ENCODE measurements around the gene KREMEN1.

Gene KREMEN1

DNA sequence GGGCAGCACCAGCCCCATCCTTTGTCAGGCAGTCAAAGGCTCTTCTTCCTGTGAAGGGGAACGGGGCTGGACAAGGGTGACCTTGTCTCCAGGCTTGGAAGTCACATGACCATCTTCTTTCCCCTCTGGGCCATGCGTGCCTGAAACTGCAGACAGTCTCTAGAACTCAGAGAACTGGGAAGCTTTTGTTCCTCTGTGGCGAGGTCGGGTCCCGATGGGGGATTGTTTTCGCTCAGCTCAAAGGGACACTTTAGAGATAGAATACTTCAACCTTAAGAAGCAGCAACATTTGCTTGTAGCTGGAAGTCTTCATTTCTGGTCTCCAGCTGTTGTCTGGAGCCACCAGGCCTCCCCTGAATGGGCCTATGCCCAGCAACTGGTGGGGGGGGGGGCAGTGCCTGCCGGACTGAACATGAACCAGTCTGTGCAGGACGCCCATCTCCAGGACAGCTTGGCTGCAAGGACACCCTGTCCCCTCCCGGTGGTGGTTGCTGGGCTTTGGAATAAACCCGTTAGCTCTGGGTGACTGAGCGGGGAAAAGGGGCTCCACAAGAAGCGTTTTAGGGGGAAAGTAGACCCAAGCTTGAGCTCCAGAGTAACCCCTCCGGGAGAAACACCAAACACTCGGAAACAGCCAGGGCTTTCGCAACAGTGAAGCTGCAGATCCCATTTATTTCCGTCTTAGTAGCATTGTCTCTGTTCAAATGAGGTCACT is 77.2 kb downstream of the KREMEN1 start:
- Histone ChIP-seq H3K27me3 (replicated peaks; ENCODE audit: control insufficient read depth, insufficient read depth, low read length, poor library complexity, severe bottlenecking) (peaks cover 5% of the 10 kb centered on the region), H3K4me3 (ENCODE audit: insufficient read depth, low read depth, low read length, poor library complexity, severe bottlenecking) (no peak overlapping the region), H3K9me3 (ENCODE audit: control insufficient read depth, low read length) (no peaks in the 10 kb centered on the region), H3K36me3 (ENCODE audit: control insufficient read depth, insufficient read depth, low read length) (no peaks in the 10 kb centered on the region), H3K27ac (ENCODE audit: insufficient read depth, low read length, poor library complexity, severe bottlenecking) (no peak overlapping the region), H3K4me1 (ENCODE audit: control insufficient read depth, insufficient read depth, low read length, poor library complexity, severe bottlenecking) (peaks cover 4% of the 10 kb centered on the region)
- no peak for DNase-seq

DNA sequence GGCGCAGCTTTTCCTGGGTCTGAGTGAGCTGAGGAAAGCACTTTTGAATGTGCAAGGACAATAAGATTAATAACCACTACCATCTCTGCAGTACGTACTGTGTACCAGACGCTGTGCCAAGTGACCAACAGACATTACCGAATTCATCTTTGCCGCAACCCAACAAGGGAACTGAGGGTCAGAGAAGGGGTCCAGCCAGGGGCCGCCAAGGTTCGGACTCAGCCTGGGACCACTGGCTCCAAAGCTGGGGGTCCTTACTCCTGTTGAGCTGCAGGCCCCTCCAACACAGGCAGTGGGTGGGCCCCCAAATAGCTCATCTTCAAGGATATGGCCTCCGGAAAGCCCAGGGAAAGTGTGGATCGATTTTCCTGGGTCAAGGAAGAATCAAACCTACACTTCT is 77.9 kb downstream of the KREMEN1 start:
- H3K4me3 ChIP-seq (ENCODE audit: insufficient read depth, low read depth, low read length, poor library complexity, severe bottlenecking) = no peak overlapping the region
- no peak overlapping the region for H3K27ac ChIP-seq (ENCODE audit: insufficient read depth, low read length, poor library complexity, severe bottlenecking)
- no peak for DNase-seq
- no peaks in the 10 kb centered on the region for H3K9me3 ChIP-seq (ENCODE audit: control insufficient read depth, low read length)
- H3K27me3 ChIP-seq (replicated peaks; ENCODE audit: control insufficient read depth, insufficient read depth, low read length, poor library complexity, severe bottlenecking) = peaks cover 7% of the 10 kb centered on the region
- H3K36me3 ChIP-seq (ENCODE audit: control insufficient read depth, insufficient read depth, low read length) = no peaks in the 10 kb centered on the region
- peaks cover 4% of the 10 kb centered on the region for H3K4me1 ChIP-seq (ENCODE audit: control insufficient read depth, insufficient read depth, low read length, poor library complexity, severe bottlenecking)

DNA sequence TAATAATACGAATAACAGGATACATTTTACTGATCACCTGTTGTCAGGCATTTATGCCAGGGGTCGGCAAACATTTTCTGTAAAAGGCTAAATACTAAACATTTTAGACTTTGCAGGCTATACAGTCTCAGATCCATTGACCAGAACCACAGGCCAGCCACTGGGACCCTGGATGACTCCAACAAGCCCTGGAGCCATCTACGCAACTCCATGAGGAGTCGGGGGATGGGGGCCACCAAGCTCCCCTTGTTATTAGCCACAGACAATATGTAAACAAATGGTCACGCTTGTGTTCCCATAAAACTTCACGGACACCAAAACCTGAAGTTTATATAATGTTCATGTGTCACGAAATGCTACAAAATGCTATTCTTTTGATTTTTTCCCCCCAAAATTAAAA is 78.5 kb downstream of the KREMEN1 start:
- H3K4me3 ChIP-seq (ENCODE audit: insufficient read depth, low read depth, low read length, poor library complexity, severe bottlenecking) = no peak overlapping the region
- H3K27me3 ChIP-seq (replicated peaks; ENCODE audit: control insufficient read depth, insufficient read depth, low read length, poor library complexity, severe bottlenecking) = peaks cover 7% of the 10 kb centered on the region
- peaks cover 4% of the 10 kb centered on the region for H3K4me1 ChIP-seq (ENCODE audit: control insufficient read depth, insufficient read depth, low read length, poor library complexity, severe bottlenecking)
- no peak for DNase-seq
- no peak overlapping the region for H3K27ac ChIP-seq (ENCODE audit: insufficient read depth, low read length, poor library complexity, severe bottlenecking)
- no peaks in the 10 kb centered on the region for H3K9me3 ChIP-seq (ENCODE audit: control insufficient read depth, low read length)
- H3K36me3 ChIP-seq (ENCODE audit: control insufficient read depth, insufficient read depth, low read length) = no peaks in the 10 kb centered on the region

DNA sequence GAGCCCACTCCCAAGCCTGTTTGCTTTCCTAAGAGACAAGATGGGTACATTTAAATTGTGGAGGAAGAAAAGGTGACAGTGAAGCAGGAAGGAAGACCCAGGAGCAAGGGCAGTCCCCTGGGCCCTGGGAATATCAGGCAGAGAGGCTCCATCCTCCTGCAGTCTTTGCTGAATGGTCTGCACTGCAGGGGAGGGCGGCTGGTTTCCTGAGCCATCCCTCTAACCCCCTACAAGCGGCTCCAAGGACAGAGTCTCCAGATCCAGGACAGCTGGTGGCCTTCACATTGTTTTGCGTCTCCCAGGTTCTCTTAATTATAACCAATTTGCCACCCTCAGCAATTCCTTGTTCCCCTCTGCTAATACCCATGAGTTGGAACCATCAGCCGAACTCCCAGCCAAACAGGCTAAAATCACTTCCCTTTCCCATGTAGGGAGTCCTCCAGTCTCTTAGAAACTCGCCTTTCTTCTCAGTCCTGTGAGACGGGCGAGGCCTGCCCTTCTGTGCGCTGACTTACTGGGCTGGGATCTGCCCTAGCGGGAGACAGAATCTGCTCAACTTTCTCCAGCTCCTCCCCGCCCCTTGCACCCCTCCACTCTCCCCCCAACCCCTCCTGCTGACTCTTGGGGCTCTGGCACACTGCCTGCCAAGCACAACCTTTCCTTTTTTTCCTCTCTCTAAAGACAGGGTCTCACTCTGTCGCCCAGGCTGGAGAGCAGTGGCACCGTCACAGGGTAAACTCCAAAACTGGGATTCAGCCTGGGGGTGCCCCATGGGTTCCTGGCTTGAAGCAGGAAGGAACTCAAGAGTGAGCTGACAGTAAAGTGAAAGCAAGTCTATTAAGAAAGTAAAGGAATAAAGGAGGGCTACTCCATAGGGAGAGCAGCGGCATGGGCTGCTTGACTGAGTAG is 79.5 kb downstream of the KREMEN1 start:
- Histone ChIP-seq H3K9me3 (ENCODE audit: control insufficient read depth, low read length) (no peaks in the 10 kb centered on the region), H3K4me1 (ENCODE audit: control insufficient read depth, insufficient read depth, low read length, poor library complexity, severe bottlenecking) (peaks cover 4% of the 10 kb centered on the region), H3K36me3 (ENCODE audit: control insufficient read depth, insufficient read depth, low read length) (no peaks in the 10 kb centered on the region), H3K4me3 (ENCODE audit: insufficient read depth, low read depth, low read length, poor library complexity, severe bottlenecking) (no peak overlapping the region), H3K27me3 (replicated peaks; ENCODE audit: control insufficient read depth, insufficient read depth, low read length, poor library complexity, severe bottlenecking) (peaks cover 7% of the 10 kb centered on the region), H3K27ac (ENCODE audit: insufficient read depth, low read length, poor library complexity, severe bottlenecking) (no peak overlapping the region)
- no peak for DNase-seq

DNA sequence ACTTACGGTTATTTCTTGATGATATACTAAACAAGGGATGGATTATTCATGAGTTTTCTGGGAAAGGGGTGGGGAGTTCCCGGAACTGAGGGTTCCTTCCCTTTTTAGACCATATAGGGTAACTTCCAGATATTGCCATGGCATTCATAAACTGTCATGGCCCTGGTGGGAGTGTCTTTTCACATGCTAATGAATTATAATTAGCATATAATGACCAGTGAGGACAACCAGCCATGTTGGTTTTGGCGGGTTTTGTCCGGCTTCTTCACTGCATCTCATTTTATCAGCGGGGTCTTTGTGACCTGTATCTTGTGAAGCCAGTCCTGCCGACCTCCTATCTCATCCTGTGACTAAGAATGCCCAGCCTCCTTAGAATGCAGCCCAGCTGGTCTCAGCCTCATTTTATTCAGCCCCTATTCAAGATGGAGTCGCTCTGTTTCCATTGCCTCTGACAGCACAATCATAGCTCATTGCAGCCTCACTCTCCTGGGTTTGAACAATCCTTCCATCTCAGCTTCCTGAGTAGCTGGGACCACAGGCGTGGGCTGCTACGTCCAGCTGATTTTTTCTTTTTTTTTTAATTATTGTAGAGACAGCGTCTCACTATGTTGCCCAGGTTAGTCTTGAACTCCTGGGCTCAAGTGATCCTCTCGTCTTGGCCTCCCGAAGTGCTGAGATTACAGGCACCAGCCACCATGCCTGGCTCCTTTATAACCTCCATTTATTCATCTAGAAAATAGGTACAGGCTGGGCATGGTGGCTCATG is 80.3 kb downstream of the KREMEN1 start:
- Histone ChIP-seq H3K9me3 (ENCODE audit: control insufficient read depth, low read length) (no peaks in the 10 kb centered on the region), H3K27ac (ENCODE audit: insufficient read depth, low read length, poor library complexity, severe bottlenecking) (no peak overlapping the region), H3K27me3 (replicated peaks; ENCODE audit: control insufficient read depth, insufficient read depth, low read length, poor library complexity, severe bottlenecking) (peaks cover 7% of the 10 kb centered on the region), H3K4me1 (ENCODE audit: control insufficient read depth, insufficient read depth, low read length, poor library complexity, severe bottlenecking) (peaks cover 4% of the 10 kb centered on the region), H3K36me3 (ENCODE audit: control insufficient read depth, insufficient read depth, low read length) (no peaks in the 10 kb centered on the region), H3K4me3 (ENCODE audit: insufficient read depth, low read depth, low read length, poor library complexity, severe bottlenecking) (no peak overlapping the region)
- no peak for DNase-seq

DNA sequence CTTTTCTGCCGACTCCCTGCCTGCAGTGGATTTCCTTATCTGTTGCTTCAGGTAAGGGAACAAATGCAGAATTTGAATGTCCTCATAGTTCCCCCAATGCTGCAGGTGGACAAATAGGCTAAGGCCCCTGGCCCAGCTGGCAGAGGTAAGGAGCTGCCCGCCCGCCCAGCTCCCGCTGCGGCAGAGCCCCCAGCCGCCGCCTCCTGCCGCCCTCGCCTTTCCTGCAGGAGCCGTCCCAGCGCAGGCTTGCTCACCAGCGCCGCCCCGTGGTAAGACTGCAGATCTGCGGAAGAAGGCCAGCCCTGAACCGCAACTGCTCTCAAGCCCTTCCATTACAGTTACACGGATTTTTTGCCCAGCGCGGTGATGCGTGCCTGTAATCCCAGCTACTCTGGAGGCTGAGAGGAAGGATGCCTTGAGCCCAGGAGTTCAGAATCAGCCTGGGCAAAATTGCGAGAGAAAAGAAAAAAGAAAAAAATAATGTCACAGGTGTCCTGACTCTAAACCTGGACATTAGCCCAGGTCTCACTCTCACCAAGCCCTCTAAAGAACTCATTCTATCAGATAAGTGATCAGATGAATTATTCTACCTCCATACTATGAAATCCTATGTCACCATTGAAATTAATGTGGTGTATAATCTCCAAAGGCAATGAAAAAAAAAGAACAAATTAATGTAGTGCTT is 81.7 kb downstream of the KREMEN1 start:
- Histone ChIP-seq H3K27ac (ENCODE audit: insufficient read depth, low read length, poor library complexity, severe bottlenecking) (no peak overlapping the region), H3K27me3 (replicated peaks; ENCODE audit: control insufficient read depth, insufficient read depth, low read length, poor library complexity, severe bottlenecking) (peaks cover 7% of the 10 kb centered on the region), H3K4me3 (ENCODE audit: insufficient read depth, low read depth, low read length, poor library complexity, severe bottlenecking) (no peak overlapping the region), H3K36me3 (ENCODE audit: control insufficient read depth, insufficient read depth, low read length) (no peaks in the 10 kb centered on the region), H3K9me3 (ENCODE audit: control insufficient read depth, low read length) (no peaks in the 10 kb centered on the region), H3K4me1 (ENCODE audit: control insufficient read depth, insufficient read depth, low read length, poor library complexity, severe bottlenecking) (peaks cover 4% of the 10 kb centered on the region)
- peak; percentile 27 to 50 (median 29) for DNase-seq

DNA sequence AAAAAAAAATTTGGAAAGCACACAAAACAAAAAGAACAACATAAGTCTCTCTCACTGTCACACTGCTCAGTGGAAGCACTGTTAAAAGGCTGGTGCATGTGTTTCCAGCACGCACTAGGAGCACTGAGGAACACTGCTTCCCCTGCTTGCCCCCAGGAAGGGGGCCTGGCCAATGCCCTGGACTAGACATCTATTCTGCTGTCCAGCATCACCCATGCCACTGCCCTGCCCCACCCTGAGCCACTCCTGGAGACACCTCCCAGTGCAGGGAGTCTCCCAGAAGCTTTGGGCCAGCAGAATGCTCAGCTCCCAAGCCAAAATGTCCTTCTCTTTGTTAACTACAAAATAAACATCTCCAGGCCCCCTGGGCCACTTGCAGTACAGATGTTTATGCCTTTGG is 83.1 kb downstream of the KREMEN1 start:
- no peak for DNase-seq
- no peak overlapping the region for H3K4me3 ChIP-seq (ENCODE audit: insufficient read depth, low read depth, low read length, poor library complexity, severe bottlenecking)
- peaks cover 7% of the 10 kb centered on the region for H3K27me3 ChIP-seq (replicated peaks; ENCODE audit: control insufficient read depth, insufficient read depth, low read length, poor library complexity, severe bottlenecking)
- H3K36me3 ChIP-seq (ENCODE audit: control insufficient read depth, insufficient read depth, low read length) = no peaks in the 10 kb centered on the region
- no peak overlapping the region for H3K27ac ChIP-seq (ENCODE audit: insufficient read depth, low read length, poor library complexity, severe bottlenecking)
- peaks cover 4% of the 10 kb centered on the region for H3K4me1 ChIP-seq (ENCODE audit: control insufficient read depth, insufficient read depth, low read length, poor library complexity, severe bottlenecking)
- H3K9me3 ChIP-seq (ENCODE audit: control insufficient read depth, low read length) = no peaks in the 10 kb centered on the region

DNA sequence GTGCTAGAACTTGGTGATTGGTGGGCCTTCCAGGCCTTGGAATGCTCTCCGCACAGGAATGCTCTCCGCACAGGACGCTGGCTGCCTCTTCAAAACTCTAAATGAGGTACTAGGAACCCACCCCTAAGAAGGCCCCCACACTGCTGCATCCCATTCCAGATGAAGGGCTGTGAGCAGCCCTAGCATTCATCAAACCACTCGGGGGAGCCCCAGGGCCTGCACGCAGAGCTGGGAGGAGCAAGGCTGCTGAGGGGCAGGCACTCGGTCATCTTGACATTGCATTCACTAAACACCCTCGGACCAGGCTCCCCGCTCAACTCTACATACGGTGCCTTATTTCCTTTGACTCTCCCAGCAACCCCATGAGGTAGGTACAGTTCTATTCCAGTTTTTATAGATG is 83.7 kb downstream of the KREMEN1 start:
- H3K4me3 ChIP-seq (ENCODE audit: insufficient read depth, low read depth, low read length, poor library complexity, severe bottlenecking) = no peak overlapping the region
- H3K27me3 ChIP-seq (replicated peaks; ENCODE audit: control insufficient read depth, insufficient read depth, low read length, poor library complexity, severe bottlenecking) = peaks cover 7% of the 10 kb centered on the region
- H3K4me1 ChIP-seq (ENCODE audit: control insufficient read depth, insufficient read depth, low read length, poor library complexity, severe bottlenecking) = peaks cover 4% of the 10 kb centered on the region
- H3K27ac ChIP-seq (ENCODE audit: insufficient read depth, low read length, poor library complexity, severe bottlenecking) = no peak overlapping the region
- H3K9me3 ChIP-seq (ENCODE audit: control insufficient read depth, low read length) = no peaks in the 10 kb centered on the region
- no peak for DNase-seq
- H3K36me3 ChIP-seq (ENCODE audit: control insufficient read depth, insufficient read depth, low read length) = no peaks in the 10 kb centered on the region

DNA sequence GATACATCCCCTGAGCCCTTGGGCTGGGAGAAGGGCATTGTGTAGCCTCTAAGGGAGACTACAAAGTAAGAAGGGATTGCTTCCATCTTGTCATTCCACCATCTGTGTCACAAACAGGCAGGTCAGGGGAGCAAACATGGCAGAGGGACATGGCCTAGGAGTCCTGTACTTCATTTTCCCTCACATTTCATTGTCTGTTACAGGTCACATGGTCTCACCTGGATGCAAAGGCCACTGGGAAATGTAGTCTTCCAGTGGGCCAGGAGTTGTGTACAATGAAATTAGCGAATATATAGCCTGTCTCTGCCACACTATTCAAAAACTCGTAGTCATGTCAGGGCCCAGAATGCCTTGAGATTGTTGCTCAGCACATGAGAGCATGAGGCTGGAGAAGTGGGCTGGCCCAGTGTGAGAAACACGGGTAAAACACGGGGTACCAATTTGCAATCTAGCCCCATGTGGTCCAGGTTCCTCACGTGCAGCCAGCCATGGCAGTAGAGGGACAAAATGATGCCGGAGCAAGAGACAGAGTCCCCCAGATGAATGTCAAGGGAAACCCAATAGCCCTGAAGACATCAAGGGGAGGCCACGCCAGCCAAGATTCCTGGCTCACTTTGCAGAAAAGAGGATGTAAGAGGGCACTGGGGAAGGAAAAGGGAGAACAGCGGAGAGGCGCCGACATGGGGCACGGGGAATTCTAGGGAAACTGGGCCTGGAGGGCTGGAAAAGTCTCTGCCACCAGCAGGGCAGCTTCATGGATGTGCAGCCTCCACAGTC is 85.1 kb downstream of the KREMEN1 start:
- Histone ChIP-seq H3K9me3 (ENCODE audit: control insufficient read depth, low read length) (no peaks in the 10 kb centered on the region), H3K4me1 (ENCODE audit: control insufficient read depth, insufficient read depth, low read length, poor library complexity, severe bottlenecking) (peaks cover 4% of the 10 kb centered on the region), H3K36me3 (ENCODE audit: control insufficient read depth, insufficient read depth, low read length) (no peaks in the 10 kb centered on the region), H3K4me3 (ENCODE audit: insufficient read depth, low read depth, low read length, poor library complexity, severe bottlenecking) (no peak overlapping the region), H3K27me3 (replicated peaks; ENCODE audit: control insufficient read depth, insufficient read depth, low read length, poor library complexity, severe bottlenecking) (peaks cover 7% of the 10 kb centered on the region), H3K27ac (ENCODE audit: insufficient read depth, low read length, poor library complexity, severe bottlenecking) (no peak overlapping the region)
- no peak for DNase-seq

Data from effector memory CD4-positive, alpha-beta T cell (primary cell).